ENCODE data around the gene KCNJ4.

DNA sequence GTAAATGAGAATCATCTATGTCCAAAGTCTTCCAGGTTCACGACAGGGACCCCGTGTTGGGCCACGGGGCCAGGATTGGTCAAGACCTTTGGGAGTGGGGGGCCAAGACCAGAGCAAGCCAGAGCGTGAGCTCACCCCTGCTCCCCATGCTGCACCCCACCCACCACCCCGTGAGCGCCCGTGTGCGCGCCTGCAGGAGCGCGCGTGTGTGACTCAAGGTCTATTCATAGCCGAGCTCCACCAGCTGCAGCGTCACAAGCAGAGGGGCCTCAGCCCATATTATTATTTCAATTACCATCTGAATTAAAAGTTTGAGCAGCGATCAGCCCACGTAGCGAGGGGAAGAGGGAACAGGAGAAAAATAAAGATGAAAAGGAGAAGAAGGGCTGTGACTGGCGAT lies 5.2 kb downstream of the KCNJ4 start:
- TF ChIP-seq POLR2A (IDR thresholded peaks at IDR 0.05): no peak
- TF ChIP-seq, protein P1, sequence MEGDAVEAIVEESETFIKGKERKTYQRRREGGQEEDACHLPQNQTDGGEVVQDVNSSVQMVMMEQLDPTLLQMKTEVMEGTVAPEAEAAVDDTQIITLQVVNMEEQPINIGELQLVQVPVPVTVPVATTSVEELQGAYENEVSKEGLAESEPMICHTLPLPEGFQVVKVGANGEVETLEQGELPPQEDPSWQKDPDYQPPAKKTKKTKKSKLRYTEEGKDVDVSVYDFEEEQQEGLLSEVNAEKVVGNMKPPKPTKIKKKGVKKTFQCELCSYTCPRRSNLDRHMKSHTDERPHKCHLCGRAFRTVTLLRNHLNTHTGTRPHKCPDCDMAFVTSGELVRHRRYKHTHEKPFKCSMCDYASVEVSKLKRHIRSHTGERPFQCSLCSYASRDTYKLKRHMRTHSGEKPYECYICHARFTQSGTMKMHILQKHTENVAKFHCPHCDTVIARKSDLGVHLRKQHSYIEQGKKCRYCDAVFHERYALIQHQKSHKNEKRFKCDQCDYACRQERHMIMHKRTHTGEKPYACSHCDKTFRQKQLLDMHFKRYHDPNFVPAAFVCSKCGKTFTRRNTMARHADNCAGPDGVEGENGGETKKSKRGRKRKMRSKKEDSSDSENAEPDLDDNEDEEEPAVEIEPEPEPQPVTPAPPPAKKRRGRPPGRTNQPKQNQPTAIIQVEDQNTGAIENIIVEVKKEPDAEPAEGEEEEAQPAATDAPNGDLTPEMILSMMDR (IDR thresholded peaks at IDR 0.05): no peak

All from Peyer's patch (tissue), 4 donors.